Endodermal cell (in vitro differentiated cells): Measurements from ENCODE around the gene PANX2. TPM values are rescaled to one million over a fixed set of nuclear protein-coding genes. Genes with fewer than 3 reads are reported as not detected.

Experiments
- DNase-seq: peaks from one replicate; pipeline ENCODE4 v3.0.0-alpha.2; 2017
- H3K27ac ChIP-seq: 2 replicates; pipeline ENCODE4 v1.5.1; 2013; ENCODE audit warnings: mild to moderate bottlenecking, low read depth, low read length, moderate library complexity
- H3K27me3 ChIP-seq: 2 replicates; pipeline ENCODE4 v1.6.1; 2013; ENCODE audit warnings: mild to moderate bottlenecking, low read length, moderate library complexity; ENCODE audit not compliant: insufficient read depth, control insufficient read depth, poor library complexity, severe bottlenecking
- H3K36me3 ChIP-seq: 2 replicates; pipeline ENCODE4 v1.7.0; 2013; ENCODE audit warnings: mild to moderate bottlenecking, low read length, moderate library complexity; ENCODE audit not compliant: control insufficient read depth, insufficient read depth
- H3K4me1 ChIP-seq: one replicate; pipeline ENCODE4 v1.7.0; 2013; ENCODE audit warnings: low read length; ENCODE audit not compliant: control insufficient read depth, insufficient read depth
- H3K4me3 ChIP-seq: 2 replicates; pipeline ENCODE4 v1.5.1; 2013; ENCODE audit warnings: mild to moderate bottlenecking, low read length, moderate library complexity
- H3K9ac ChIP-seq: 2 replicates; pipeline ENCODE4 v1.6.1; 2013; ENCODE audit warnings: mild to moderate bottlenecking, low read length, moderate library complexity; ENCODE audit not compliant: poor library complexity, severe bottlenecking; ENCODE audit errors: extremely low read depth
- H3K9me3 ChIP-seq: 2 replicates; pipeline ENCODE4 v1.6.1; 2013; ENCODE audit warnings: mild to moderate bottlenecking, low read length, moderate library complexity; ENCODE audit not compliant: control insufficient read depth
- H3K27ac Mint-ChIP-seq: 2 replicates; pipeline ENCODE4 v1.8.0; 2020; ENCODE audit warnings: mixed read lengths
- H3K27me3 Mint-ChIP-seq: 2 replicates; pipeline ENCODE4 v1.8.0; 2021; ENCODE audit warnings: mild to moderate bottlenecking, mixed read lengths; ENCODE audit not compliant: insufficient read depth
- H3K36me3 Mint-ChIP-seq: 2 replicates; pipeline ENCODE4 v1.8.0; 2020; ENCODE audit warnings: low read depth, mixed read lengths
- H3K4me1 Mint-ChIP-seq: 2 replicates; pipeline ENCODE4 v1.8.0; 2020; ENCODE audit warnings: mixed read lengths
- H3K4me3 Mint-ChIP-seq: 2 replicates; pipeline ENCODE4 v1.8.0; 2020; ENCODE audit warnings: mild to moderate bottlenecking, moderate library complexity, mixed read lengths
- H3K9me3 Mint-ChIP-seq: 2 replicates; pipeline ENCODE4 v1.8.0; 2020; ENCODE audit warnings: mild to moderate bottlenecking, mixed read lengths
- WGBS, 2 experiments: methylation state at CpG; one replicate each; pipeline versions ENCODE4 v1.1.5 to v1.1.7; 2013; ENCODE audit warnings: missing lambda C conversion rate in 2 of 2, mixed read lengths in 1 of 2; ENCODE audit not compliant: insufficient coverage in 1 of 2, insufficient read length in 1 of 2; 5-methylcytosine and 5-hydroxymethylcytosine counted together
- total RNA-seq, 2 donors: library from RNA; stranded (reverse); fragmentation: NEBNext Ultra II Directional in 1 of 2; extraction: Animal tissue kit (Norgen Biotek cat#: 25700) in 1 of 2; gene quantifications; 2 replicates in 1 of 2; 3 replicates in 1 of 2; pipeline ENCODE4 v1.2.1, GENCODE V29; 2021
- TF ChIP-seq, protein P1 (sequence below): fragments of 200-600 bp; sonication (generic); conservative IDR thresholded peaks from 2 replicates; pipeline ENCODE4 v1.5.0; 2021; ENCODE audit warnings: antibody characterized with exemption, mild to moderate bottlenecking

PANX2 gene
- total RNA-seq, 2 donors from 2014 or later: 8.8 to 11.2 TPM

GRCh38 chr22:50210378-50211139 is 40.0 kb downstream of the PANX2 start:
- H3K27me3 Mint-ChIP-seq: no peaks in the 10 kb centered on the region

DNA sequence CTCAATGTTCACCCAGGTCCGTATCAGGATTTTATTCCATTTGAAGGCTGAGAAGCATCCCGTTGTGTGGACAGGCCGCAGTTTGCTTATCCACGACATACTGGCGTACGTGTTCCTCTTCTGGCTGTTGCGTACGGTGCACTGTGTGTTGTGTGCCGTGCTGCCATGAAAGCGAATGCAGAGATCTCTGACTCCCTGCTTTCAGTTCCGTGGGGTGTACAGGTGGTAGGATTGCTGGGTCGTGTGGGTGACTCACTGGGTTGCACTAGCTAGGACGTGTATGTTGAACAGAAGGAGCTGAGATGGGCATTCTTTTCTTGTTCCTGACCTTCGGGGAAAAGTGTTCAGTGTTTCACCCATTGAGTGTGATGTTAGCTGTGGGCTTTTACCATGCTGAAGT is 40.6 kb downstream of the PANX2 start:
- Histone ChIP-seq H3K9ac (no peak overlapping the region), H3K27ac (no peak overlapping the region), H3K36me3 (peaks cover 65% of the 10 kb centered on the region), H3K9me3 (peaks cover 7% of the 10 kb centered on the region), H3K4me1 (no peaks in the 10 kb centered on the region), H3K27me3 (no peaks in the 10 kb centered on the region), H3K4me3 (no peak overlapping the region)
- Mint-ChIP-seq H3K4me3 (no peak overlapping the region), H3K27ac (no peak overlapping the region), H3K9me3 (no peaks in the 10 kb centered on the region), H3K36me3 (peaks cover 62% of the 10 kb centered on the region), H3K4me1 (no peaks in the 10 kb centered on the region), H3K27me3 (no peaks in the 10 kb centered on the region)
- WGBS, 2 experiments: 94 to 95% methylated on average over 14 of the region's 14 CpGs
- TF ChIP-seq, protein P1, sequence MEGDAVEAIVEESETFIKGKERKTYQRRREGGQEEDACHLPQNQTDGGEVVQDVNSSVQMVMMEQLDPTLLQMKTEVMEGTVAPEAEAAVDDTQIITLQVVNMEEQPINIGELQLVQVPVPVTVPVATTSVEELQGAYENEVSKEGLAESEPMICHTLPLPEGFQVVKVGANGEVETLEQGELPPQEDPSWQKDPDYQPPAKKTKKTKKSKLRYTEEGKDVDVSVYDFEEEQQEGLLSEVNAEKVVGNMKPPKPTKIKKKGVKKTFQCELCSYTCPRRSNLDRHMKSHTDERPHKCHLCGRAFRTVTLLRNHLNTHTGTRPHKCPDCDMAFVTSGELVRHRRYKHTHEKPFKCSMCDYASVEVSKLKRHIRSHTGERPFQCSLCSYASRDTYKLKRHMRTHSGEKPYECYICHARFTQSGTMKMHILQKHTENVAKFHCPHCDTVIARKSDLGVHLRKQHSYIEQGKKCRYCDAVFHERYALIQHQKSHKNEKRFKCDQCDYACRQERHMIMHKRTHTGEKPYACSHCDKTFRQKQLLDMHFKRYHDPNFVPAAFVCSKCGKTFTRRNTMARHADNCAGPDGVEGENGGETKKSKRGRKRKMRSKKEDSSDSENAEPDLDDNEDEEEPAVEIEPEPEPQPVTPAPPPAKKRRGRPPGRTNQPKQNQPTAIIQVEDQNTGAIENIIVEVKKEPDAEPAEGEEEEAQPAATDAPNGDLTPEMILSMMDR: no peak
- no peak for DNase-seq

More at GRCh38 chr22:50210378-50211139, 40.0 kb downstream of the PANX2 start:
- TF ChIP-seq, protein P1: no peak
- no peaks in the 10 kb centered on the region for H3K4me1 Mint-ChIP-seq
- WGBS, 2 experiments: 95% methylated on average over 26 to 32 of the region's 32 CpGs
- Histone ChIP-seq H3K27me3 (no peaks in the 10 kb centered on the region), H3K27ac (no peak overlapping the region), H3K4me1 (no peaks in the 10 kb centered on the region), H3K9me3 (peaks cover 7% of the 10 kb centered on the region), H3K9ac (no peak overlapping the region), H3K4me3 (no peak overlapping the region), H3K36me3 (peaks cover 62% of the 10 kb centered on the region)
- DNase-seq: no peak
- peaks cover 58% of the 10 kb centered on the region for H3K36me3 Mint-ChIP-seq
- no peaks in the 10 kb centered on the region for H3K9me3 Mint-ChIP-seq
- H3K4me3 Mint-ChIP-seq: no peak overlapping the region
- no peak overlapping the region for H3K27ac Mint-ChIP-seq

DNA sequence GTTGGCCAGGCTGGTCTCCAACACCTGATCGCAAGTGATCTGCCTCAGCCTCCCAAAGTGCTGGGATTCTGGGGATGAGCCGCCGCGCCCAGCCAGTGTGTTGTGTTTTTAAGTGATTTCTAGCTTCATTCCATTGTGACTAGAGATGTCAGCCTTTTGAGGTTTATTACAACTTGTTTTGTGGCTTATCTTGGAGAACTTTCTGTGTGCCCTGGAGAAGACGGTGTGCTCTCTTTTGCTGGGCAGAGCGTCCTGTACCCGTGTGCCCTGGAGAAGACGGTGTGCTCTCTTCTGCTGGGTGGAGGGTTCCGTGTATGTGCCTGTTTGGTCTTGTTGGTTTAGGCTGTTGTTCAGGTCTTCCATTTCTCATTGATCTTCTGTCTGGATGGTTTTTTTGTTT is 42.7 kb downstream of the PANX2 start:
- no peaks in the 10 kb centered on the region for H3K27me3 Mint-ChIP-seq

More for the DNA sequence above, 42.7 kb downstream of the PANX2 start:
- 98% methylated on average over 8 to 9 of the region's 9 CpGs for WGBS, 2 experiments
- H3K4me3 ChIP-seq: no peak overlapping the region
- Mint-ChIP-seq H3K9me3 (no peaks in the 10 kb centered on the region), H3K36me3 (peaks cover 62% of the 10 kb centered on the region), H3K4me1 (no peaks in the 10 kb centered on the region), H3K27ac (no peak overlapping the region), H3K4me3 (no peak overlapping the region)
- H3K9ac ChIP-seq: no peak overlapping the region
- H3K27me3 ChIP-seq: no peaks in the 10 kb centered on the region
- peaks cover 68% of the 10 kb centered on the region for H3K36me3 ChIP-seq
- peaks cover 7% of the 10 kb centered on the region for H3K9me3 ChIP-seq
- H3K4me1 ChIP-seq: no peaks in the 10 kb centered on the region
- TF ChIP-seq, protein P1: no peak
- no peak overlapping the region for H3K27ac ChIP-seq
- DNase-seq: no peak
